Pancreas (tissue), 10 donors: ENCODE results near the gene CROCC2. TPM values are rescaled to one million over a fixed set of nuclear protein-coding genes. Genes with fewer than 3 reads are reported as not detected.

ENCODE experiments used
- ATAC-seq, 4 donors: fragments of 200-7000 bp; cut with Tn5 transposase; one replicate each; pipeline versions ENCODE4 v1.8.0 to v1.9.1; 2020; ENCODE audit warnings: mild to moderate bottlenecking in 4 of 4, moderate library complexity in 4 of 4
- DNase-seq, 6 donors: peaks; one replicate each; pipeline ENCODE4 v3.0.0-alpha.2; 2020
- FAIRE-seq: peaks from 2 replicates; lab custom pipeline; 2012; peaks lifted over from hg19 to GRCh38; lab: Jason Lieb, UNC
- H3K27ac ChIP-seq, 4 donors: fragments of 200-600 bp; sonication (generic); 1 replicate in 3 of 4; 2 replicates in 1 of 4; pipeline versions ENCODE4 v1.5.0 to v1.8.0; 2020
- H3K27me3 ChIP-seq, 4 donors: fragments of 200-600 bp; one replicate each; pipeline ENCODE4 v1.8.0; 2021
- H3K36me3 ChIP-seq, 3 donors: fragments of 200-600 bp; sonication (generic) in 1 of 3; one replicate each; pipeline versions ENCODE4 v1.5.0 to v1.8.0; 2020 to 2021
- H3K4me1 ChIP-seq, 3 donors: fragments of 200-600 bp; one replicate each; pipeline ENCODE4 v1.8.0; 2021
- H3K4me3 ChIP-seq, 4 donors: fragments of 200-600 bp; sonication (generic) in 2 of 4; one replicate each; pipeline versions ENCODE4 v1.5.0 to v1.8.0; 2020 to 2021
- H3K9me3 ChIP-seq, 4 donors: fragments of 200-600 bp; one replicate each; pipeline ENCODE4 v1.8.0; 2021
- WGBS, 2 donors: extraction: QIAGEN DNeasy Blood & Tissue Kit; methylation state at CpG; one replicate each; pipeline ENCODE4 v1.1.7; 2013; 5-methylcytosine and 5-hydroxymethylcytosine counted together
- intact Hi-C, 3 donors: fragments of 100-400 bp; cut with DNase I; formaldehyde crosslinking; loops; one replicate each; pipeline versions ENCODE4 v1.11.1 to v1.14.2; 2022
- polyA plus RNA-seq, 2 donors: library from polyadenylated mRNA; stranded (reverse); fragments of 200-250 nt; gene quantifications; one replicate each; pipeline ENCODE4 v1.2.3, GENCODE V29; 2013
- total RNA-seq, 6 donors: library from RNA; stranded (reverse); fragmentation: NEBNext Ultra II Directional in 4 of 6; extraction: Animal tissue kit (Norgen Biotek cat#: 25700) in 4 of 6; gene quantifications; one replicate each; pipeline versions ENCODE4 v1.2.1 to v1.2.4, GENCODE V29; 2021 to 2023
- TF ChIP-seq, protein P1 (sequence below), 4 donors: fragments of 200-600 bp; sonication (generic) in 3 of 4; IDR thresholded peaks; one replicate each; pipeline versions ENCODE4 v1.5.0 to v1.8.0; 2021; ENCODE audit warnings: antibody characterized with exemption in 4 of 4
- donor health status: healthy with polysubstance abuse.
- donor health status: DM: no; HTN: no; CAD: no; lungs with moderate emphysema.
- donor health status: DM: no; HTN: no; CAD: no.
- donor health status: control.
- donor health status: control.
- donor health status: Bipolar disorder and iron deficiency.
- donor health status: DM: yes; HTN: yes; CAD: no.
- donor health status: DM: no; HTN: no; CAD: no.
- donor health status: DM: no; HTN: no; CAD: no.
- donor health status: DM: yes; HTN: yes; CAD: no.

CROCC2 gene
- total and polyA plus RNA-seq, 8 donors: 0.04 to 0.05 (median 0.04) TPM; not detected in 5

DNA sequence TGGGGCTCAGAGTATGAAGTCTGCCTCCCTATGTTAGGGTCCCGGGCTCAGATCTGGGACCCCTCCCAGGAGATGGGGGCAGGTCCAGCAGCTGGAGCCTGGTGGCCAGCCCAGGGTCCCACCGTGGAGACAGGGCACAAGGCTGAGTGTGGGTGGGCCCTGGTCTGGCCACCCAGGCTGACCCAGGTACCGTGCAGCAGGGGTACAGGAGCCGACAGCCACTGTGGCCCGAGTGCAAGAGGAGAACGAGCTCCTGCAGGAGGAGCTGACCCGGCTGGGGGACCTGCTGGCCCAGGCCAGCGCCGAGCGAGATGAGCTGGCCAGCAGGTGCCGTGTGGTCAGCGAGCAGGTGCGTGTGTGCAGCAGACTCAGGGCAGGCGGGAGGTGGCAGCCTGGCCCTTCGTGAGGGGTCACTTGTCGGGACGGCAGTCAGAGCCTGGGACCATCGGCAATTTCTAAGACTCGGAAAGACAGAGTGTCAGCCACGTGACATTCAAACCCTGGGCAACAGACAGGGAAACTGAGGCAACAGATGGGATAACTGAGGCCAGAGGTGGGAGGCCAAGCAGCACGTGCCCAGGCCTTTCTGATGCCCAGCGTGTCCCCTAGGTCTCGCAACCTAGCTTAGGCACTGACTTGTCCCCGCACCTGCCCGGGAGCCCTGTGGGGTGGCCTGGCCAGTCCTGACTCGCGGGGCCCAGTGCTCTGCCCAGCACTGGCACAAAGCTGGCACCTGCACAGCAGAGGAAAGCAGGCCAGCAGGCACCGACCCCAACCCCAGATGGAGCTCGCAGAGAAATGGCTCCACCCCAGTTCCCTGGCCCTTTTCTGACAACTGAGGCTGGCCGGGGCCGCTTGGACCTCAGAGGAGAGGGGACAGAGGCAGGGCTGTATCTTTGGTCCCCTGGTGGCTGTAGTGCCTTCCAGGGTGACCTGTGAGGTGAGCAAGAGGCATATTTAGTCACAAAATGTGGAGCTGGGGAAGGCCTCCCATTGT lies 13.9 kb downstream of the CROCC2 start:
- 86 to 90% methylated on average over 31 of the region's 31 CpGs for WGBS, 2 donors
- intact Hi-C loops: no loop called here

DNA sequence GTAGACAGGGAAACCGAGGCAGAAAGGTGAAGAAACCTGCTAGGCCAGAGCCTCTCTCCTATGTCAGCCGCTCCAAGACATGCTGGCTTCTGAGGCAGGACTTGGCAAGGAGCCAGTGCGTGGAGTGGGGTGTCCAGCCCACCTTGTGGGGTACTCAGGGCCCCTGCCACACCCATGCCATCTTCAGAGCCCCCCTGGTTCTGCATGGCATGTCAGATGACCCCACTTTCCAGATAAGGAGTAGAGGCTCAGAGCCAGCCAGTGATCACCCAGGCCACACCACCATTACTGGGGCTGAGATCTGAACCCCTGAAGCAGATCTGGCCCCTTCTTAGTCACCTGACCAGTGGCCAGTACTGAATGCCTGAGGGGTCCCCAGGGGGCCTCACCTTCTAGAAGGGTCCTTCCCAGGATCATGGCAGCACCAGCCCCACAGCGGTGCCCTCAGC lies 14.7 kb downstream of the CROCC2 start:
- 67% methylated on average over 4 of the region's 4 CpGs for WGBS, 2 donors
- FAIRE-seq (no peak), DNase-seq (peak; percentile 2 to 63 (median 23)), ATAC-seq (no peak)
- H3K4me3 ChIP-seq: no peak overlapping the region
- H3K27ac ChIP-seq: no peak overlapping the region
- H3K36me3 ChIP-seq: no peaks in the 10 kb centered on the region
- TF ChIP-seq, protein P1, sequence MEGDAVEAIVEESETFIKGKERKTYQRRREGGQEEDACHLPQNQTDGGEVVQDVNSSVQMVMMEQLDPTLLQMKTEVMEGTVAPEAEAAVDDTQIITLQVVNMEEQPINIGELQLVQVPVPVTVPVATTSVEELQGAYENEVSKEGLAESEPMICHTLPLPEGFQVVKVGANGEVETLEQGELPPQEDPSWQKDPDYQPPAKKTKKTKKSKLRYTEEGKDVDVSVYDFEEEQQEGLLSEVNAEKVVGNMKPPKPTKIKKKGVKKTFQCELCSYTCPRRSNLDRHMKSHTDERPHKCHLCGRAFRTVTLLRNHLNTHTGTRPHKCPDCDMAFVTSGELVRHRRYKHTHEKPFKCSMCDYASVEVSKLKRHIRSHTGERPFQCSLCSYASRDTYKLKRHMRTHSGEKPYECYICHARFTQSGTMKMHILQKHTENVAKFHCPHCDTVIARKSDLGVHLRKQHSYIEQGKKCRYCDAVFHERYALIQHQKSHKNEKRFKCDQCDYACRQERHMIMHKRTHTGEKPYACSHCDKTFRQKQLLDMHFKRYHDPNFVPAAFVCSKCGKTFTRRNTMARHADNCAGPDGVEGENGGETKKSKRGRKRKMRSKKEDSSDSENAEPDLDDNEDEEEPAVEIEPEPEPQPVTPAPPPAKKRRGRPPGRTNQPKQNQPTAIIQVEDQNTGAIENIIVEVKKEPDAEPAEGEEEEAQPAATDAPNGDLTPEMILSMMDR (IDR thresholded peaks at IDR 0.05): no peak
- no peaks in the 10 kb centered on the region for H3K4me1 ChIP-seq
- intact Hi-C loops: no loop called here
- H3K9me3 ChIP-seq: no peaks in the 10 kb centered on the region
- no peaks in the 10 kb centered on the region for H3K27me3 ChIP-seq

More for the DNA sequence above, 13.9 kb downstream of the CROCC2 start:
- Histone ChIP-seq H3K27me3 (no peaks in the 10 kb centered on the region), H3K4me3 (no peak overlapping the region), H3K9me3 (no peaks in the 10 kb centered on the region), H3K4me1 (no peaks in the 10 kb centered on the region), H3K36me3 (no peaks in the 10 kb centered on the region), H3K27ac (no peak overlapping the region)
- FAIRE-seq: no peak
- ATAC-seq: no peak
- peak in 5 of 6 donors; percentile 8 to 58 (median 16) for DNase-seq
- TF ChIP-seq, protein P1 (IDR thresholded peaks at IDR 0.05): no peak

DNA sequence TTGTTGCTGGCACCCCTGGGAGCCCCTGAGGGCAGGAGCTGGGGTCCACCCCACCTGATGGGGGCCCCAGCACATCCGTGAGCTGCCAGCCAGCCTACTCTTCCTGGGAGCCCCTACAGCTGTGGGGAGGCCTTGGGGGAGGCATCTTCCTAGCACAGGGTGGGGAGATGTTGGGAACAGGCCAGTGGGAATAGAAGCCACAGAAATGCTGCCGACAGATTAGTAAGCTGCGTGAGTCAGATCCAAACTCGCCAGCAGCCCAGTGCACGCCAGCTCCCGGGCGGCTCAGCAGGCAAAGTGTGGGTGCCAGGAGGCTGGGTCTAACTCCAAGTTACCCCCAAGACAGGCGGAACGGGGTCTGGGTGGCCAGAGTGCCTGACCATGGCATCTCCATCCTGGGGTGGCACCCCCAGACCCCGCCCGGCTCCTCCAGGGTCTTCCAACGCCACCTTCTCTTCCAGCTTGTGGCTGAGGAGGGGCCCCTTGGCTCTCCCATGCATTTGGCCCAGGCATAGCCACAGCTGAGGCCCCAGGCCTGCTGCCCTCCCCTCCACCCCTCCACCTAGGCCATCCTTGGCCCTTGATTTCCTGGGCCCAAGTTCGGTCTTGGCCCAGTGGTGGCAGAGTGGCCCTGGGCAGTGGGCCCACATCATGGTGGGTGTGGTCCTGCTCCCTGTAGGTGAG lies 15.3 kb downstream of the CROCC2 start:
- TF ChIP-seq, protein P1 (IDR thresholded peaks at IDR 0.05): no peak
- no peak overlapping the region for H3K4me3 ChIP-seq
- no peaks in the 10 kb centered on the region for H3K27me3 ChIP-seq
- no peak overlapping the region for H3K27ac ChIP-seq
- FAIRE-seq: no peak
- peak in 3 of 4 donors; percentile 37 to 45 (median 40) for ATAC-seq
- WGBS, 2 donors: 84 to 93% methylated on average over 13 of the region's 13 CpGs
- DNase-seq: peak; percentile 3 to 69 (median 26)
- no peaks in the 10 kb centered on the region for H3K4me1 ChIP-seq
- no peaks in the 10 kb centered on the region for H3K9me3 ChIP-seq
- H3K36me3 ChIP-seq: no peaks in the 10 kb centered on the region
- intact Hi-C loops: no loop called here

DNA sequence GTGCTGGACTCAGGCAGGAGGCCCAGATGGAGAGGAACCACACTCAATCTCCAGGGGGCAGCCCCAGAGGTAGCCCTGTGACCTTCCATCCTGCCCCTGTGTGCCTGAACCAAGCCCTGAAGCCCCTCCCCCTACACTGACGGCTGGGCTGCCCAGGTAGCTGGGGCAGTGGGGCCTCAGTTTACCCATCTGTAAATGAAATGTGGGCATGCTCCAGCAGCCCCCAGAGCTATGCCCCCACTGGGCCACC lies 15.8 kb downstream of the CROCC2 start:
- H3K27ac ChIP-seq: no peak overlapping the region
- ATAC-seq (no peak), DNase-seq (no peak), FAIRE-seq (no peak)
- no peaks in the 10 kb centered on the region for H3K9me3 ChIP-seq
- no peaks in the 10 kb centered on the region for H3K36me3 ChIP-seq
- H3K27me3 ChIP-seq: no peaks in the 10 kb centered on the region
- 62 to 91% methylated on average over 1 of the region's 1 CpG for WGBS, 2 donors
- TF ChIP-seq, protein P1 (IDR thresholded peaks at IDR 0.05): no peak
- intact Hi-C loops: no loop called here
- no peak overlapping the region for H3K4me3 ChIP-seq
- no peaks in the 10 kb centered on the region for H3K4me1 ChIP-seq
